ENCODE measurements around the gene ZNHIT2. TPM values are rescaled to one million over a fixed set of nuclear protein-coding genes. Genes with fewer than 3 reads are reported as not detected.

Gene ZNHIT2
- total and polyA plus RNA-seq, 2 experiments from 2014 or later, result 13.2 to 15.5 TPM

GRCh38 chr11:65160643-65161042 is 43.1 kb upstream of the ZNHIT2 start:
- H4K20me1 ChIP-seq (ENCODE audit: insufficient read depth), result no peaks in the 10 kb centered on the region
- no peaks in the 10 kb centered on the region for H3K27me3 ChIP-seq (replicated peaks; ENCODE audit: insufficient read depth)
- H3K4me1 ChIP-seq (ENCODE audit: insufficient read depth), result no peaks in the 10 kb centered on the region
- H3K4me2 ChIP-seq (ENCODE audit: unreplicated experiment), result no peak overlapping the region
- H3K27ac ChIP-seq, result no peak overlapping the region
- no peaks in the 10 kb centered on the region for H3K9me2 ChIP-seq (ENCODE audit: insufficient read depth)
- no peak overlapping the region for H3K9ac ChIP-seq
- no peaks in the 10 kb centered on the region for H3K9me3 ChIP-seq (ENCODE audit: low read depth)
- no peak overlapping the region for H2AFZ ChIP-seq
- no peaks in the 10 kb centered on the region for H3K36me3 ChIP-seq (ENCODE audit: low read depth)
- no peak for DNase-seq
- no peak for TF ChIP-seq EZH2phosphoT487 (IDR thresholded peaks at IDR 0.05; ENCODE audit: insufficient read depth, low read depth)
- TF ChIP-seq EZH2 (IDR thresholded peaks at IDR 0.05; ENCODE audit: insufficient read depth, poor library complexity, severe bottlenecking), result no peak
- in situ Hi-C loops (cut with MboI), result no loop called here
- no peak overlapping the region for H3K4me3 ChIP-seq
- WGBS, 2 experiments (ENCODE audit: low coverage in 1 of 2, low lambda C conversion rate in 2 of 2, missing lambda C conversion rate in 2 of 2), result 43 to 45% methylated on average over 3 of the region's 3 CpGs
- H3F3A ChIP-seq (ENCODE audit: insufficient read depth), result no peaks in the 10 kb centered on the region
- H3K79me2 ChIP-seq (ENCODE audit: insufficient read depth), result no peaks in the 10 kb centered on the region

DNA sequence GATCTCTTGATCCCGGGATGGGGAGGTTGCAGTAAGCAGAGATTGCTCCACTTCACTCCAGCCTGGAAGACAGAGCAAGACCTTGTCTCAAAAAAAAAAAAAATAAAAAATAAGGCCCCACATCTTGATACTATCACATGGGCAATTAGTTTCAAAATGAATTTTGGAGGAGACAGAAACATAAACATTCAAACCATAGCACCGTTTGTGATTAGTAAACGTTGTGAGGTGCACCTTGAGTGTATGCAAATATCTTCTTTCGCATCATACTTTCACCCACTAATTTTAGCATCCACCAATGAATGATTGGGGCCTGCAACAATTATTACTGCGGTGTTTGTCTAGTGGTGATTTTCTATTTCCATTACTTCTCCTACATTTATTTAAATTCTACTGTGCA is 41.5 kb upstream of the ZNHIT2 start:
- H3K36me3 ChIP-seq (ENCODE audit: low read depth), result no peaks in the 10 kb centered on the region
- no peaks in the 10 kb centered on the region for H3K79me2 ChIP-seq (ENCODE audit: insufficient read depth)
- WGBS, 2 experiments (ENCODE audit: low coverage in 1 of 2, low lambda C conversion rate in 2 of 2, missing lambda C conversion rate in 2 of 2), result 60 to 62% methylated on average over 5 of the region's 5 CpGs
- H3K27ac ChIP-seq, result no peak overlapping the region
- TF ChIP-seq EZH2 (IDR thresholded peaks at IDR 0.05; ENCODE audit: insufficient read depth, poor library complexity, severe bottlenecking) (no peak), EZH2phosphoT487 (IDR thresholded peaks at IDR 0.05; ENCODE audit: insufficient read depth, low read depth) (no peak)
- in situ Hi-C loops (cut with MboI), result no loop called here
- no peak for DNase-seq
- H3K9ac ChIP-seq, result no peak overlapping the region
- H3F3A ChIP-seq (ENCODE audit: insufficient read depth), result no peaks in the 10 kb centered on the region
- H3K9me3 ChIP-seq (ENCODE audit: low read depth), result no peaks in the 10 kb centered on the region
- H3K4me1 ChIP-seq (ENCODE audit: insufficient read depth), result no peaks in the 10 kb centered on the region
- no peak overlapping the region for H2AFZ ChIP-seq
- no peaks in the 10 kb centered on the region for H3K27me3 ChIP-seq (replicated peaks; ENCODE audit: insufficient read depth)
- no peaks in the 10 kb centered on the region for H4K20me1 ChIP-seq (ENCODE audit: insufficient read depth)
- no peak overlapping the region for H3K4me3 ChIP-seq
- no peaks in the 10 kb centered on the region for H3K9me2 ChIP-seq (ENCODE audit: insufficient read depth)
- H3K4me2 ChIP-seq (ENCODE audit: unreplicated experiment), result no peak overlapping the region

GRCh38 chr11:65157336-65157735 is 39.8 kb upstream of the ZNHIT2 start:
- H3K27ac ChIP-seq, result no peak overlapping the region
- H3F3A ChIP-seq (ENCODE audit: insufficient read depth), result no peaks in the 10 kb centered on the region
- H3K9ac ChIP-seq, result no peak overlapping the region
- H3K9me2 ChIP-seq (ENCODE audit: insufficient read depth), result no peaks in the 10 kb centered on the region
- in situ Hi-C loops (cut with MboI), result no loop called here
- no peaks in the 10 kb centered on the region for H3K9me3 ChIP-seq (ENCODE audit: low read depth)
- DNase-seq, result no peak
- no peaks in the 10 kb centered on the region for H3K79me2 ChIP-seq (ENCODE audit: insufficient read depth)
- no peaks in the 10 kb centered on the region for H3K4me1 ChIP-seq (ENCODE audit: insufficient read depth)
- no peak for TF ChIP-seq EZH2 (IDR thresholded peaks at IDR 0.05; ENCODE audit: insufficient read depth, poor library complexity, severe bottlenecking)
- no peak for TF ChIP-seq EZH2phosphoT487 (IDR thresholded peaks at IDR 0.05; ENCODE audit: insufficient read depth, low read depth)
- whole genome bisulfite sequencing, 2 experiments (ENCODE audit: low coverage in 1 of 2, low lambda C conversion rate in 2 of 2, missing lambda C conversion rate in 2 of 2), result 68 to 71% methylated on average over 3 of the region's 3 CpGs
- H3K36me3 ChIP-seq (ENCODE audit: low read depth), result no peaks in the 10 kb centered on the region
- no peak overlapping the region for H3K4me3 ChIP-seq
- no peaks in the 10 kb centered on the region for H4K20me1 ChIP-seq (ENCODE audit: insufficient read depth)
- H3K4me2 ChIP-seq (ENCODE audit: unreplicated experiment), result no peak overlapping the region
- no peak overlapping the region for H2AFZ ChIP-seq
- H3K27me3 ChIP-seq (replicated peaks; ENCODE audit: insufficient read depth), result no peaks in the 10 kb centered on the region

GRCh38 chr11:65156926-65157325 is 39.4 kb upstream of the ZNHIT2 start:
- no peaks in the 10 kb centered on the region for H3K9me3 ChIP-seq (ENCODE audit: low read depth)
- no peaks in the 10 kb centered on the region for H3K36me3 ChIP-seq (ENCODE audit: low read depth)
- no peaks in the 10 kb centered on the region for H3K4me1 ChIP-seq (ENCODE audit: insufficient read depth)
- H3K9me2 ChIP-seq (ENCODE audit: insufficient read depth), result no peaks in the 10 kb centered on the region
- H3F3A ChIP-seq (ENCODE audit: insufficient read depth), result no peaks in the 10 kb centered on the region
- H3K79me2 ChIP-seq (ENCODE audit: insufficient read depth), result no peaks in the 10 kb centered on the region
- H2AFZ ChIP-seq, result no peak overlapping the region
- H3K27me3 ChIP-seq (replicated peaks; ENCODE audit: insufficient read depth), result no peaks in the 10 kb centered on the region
- no peak overlapping the region for H3K4me2 ChIP-seq (ENCODE audit: unreplicated experiment)
- WGBS, 2 experiments (ENCODE audit: low coverage in 1 of 2, low lambda C conversion rate in 2 of 2, missing lambda C conversion rate in 2 of 2), result 86 to 88% methylated on average over 3 of the region's 3 CpGs
- H3K9ac ChIP-seq, result no peak overlapping the region
- in situ Hi-C loops (cut with MboI), result no loop called here
- no peak for DNase-seq
- no peak overlapping the region for H3K27ac ChIP-seq
- no peak for TF ChIP-seq EZH2phosphoT487 (IDR thresholded peaks at IDR 0.05; ENCODE audit: insufficient read depth, low read depth)
- no peak for TF ChIP-seq EZH2 (IDR thresholded peaks at IDR 0.05; ENCODE audit: insufficient read depth, poor library complexity, severe bottlenecking)
- H3K4me3 ChIP-seq, result no peak overlapping the region
- H4K20me1 ChIP-seq (ENCODE audit: insufficient read depth), result no peaks in the 10 kb centered on the region

- Histone ChIP-seq H3K36me3 (ENCODE audit: low read depth) (no peaks in the 10 kb centered on the region), H3K4me3 (no peak overlapping the region), H3K27me3 (replicated peaks; ENCODE audit: insufficient read depth) (no peaks in the 10 kb centered on the region), H3K9me2 (ENCODE audit: insufficient read depth) (no peaks in the 10 kb centered on the region), H3K9ac (no peak overlapping the region), H3K4me2 (ENCODE audit: unreplicated experiment) (no peak overlapping the region), H4K20me1 (ENCODE audit: insufficient read depth) (no peaks in the 10 kb centered on the region), H3K79me2 (ENCODE audit: insufficient read depth) (no peaks in the 10 kb centered on the region), H3F3A (ENCODE audit: insufficient read depth) (0 out of 2 replicates have a peak, but pooled peaks cover 2% of the 10 kb centered on the region), H3K4me1 (ENCODE audit: insufficient read depth) (no peaks in the 10 kb centered on the region), H3K9me3 (ENCODE audit: low read depth) (no peaks in the 10 kb centered on the region), H2AFZ (no peak overlapping the region), H3K27ac (no peak overlapping the region)
- in situ Hi-C loops (cut with MboI), result no loop called here
- TF ChIP-seq EZH2 (IDR thresholded peaks at IDR 0.05; ENCODE audit: insufficient read depth, poor library complexity, severe bottlenecking) (no peak), EZH2phosphoT487 (IDR thresholded peaks at IDR 0.05; ENCODE audit: insufficient read depth, low read depth) (no peak)
- no peak for DNase-seq
- WGBS, 2 experiments (ENCODE audit: low coverage in 1 of 2, low lambda C conversion rate in 2 of 2, missing lambda C conversion rate in 2 of 2), result 95 to 99% methylated on average over 3 of the region's 3 CpGs
Observed at GRCh38 chr11:65156256-65156655, 38.8 kb upstream of the ZNHIT2 start.

Measured in GM23248 (cell line).